HG03066 (cell line): Measurements from ENCODE around the gene MEGF9.
A peak's percentile ranks its signal among the peaks of the same experiment; 100 is the strongest.
"Not testable (repeated sequence)": the region's sequence is repeated elsewhere in the genome, so short reads cannot be mapped to it uniquely, and the experiment has no call there.

Source experiments
- ATAC-seq: cut with Tn5 transposase; IDR thresholded peaks from one replicate; pipeline ENCODE4 v1.9.1; 2021; ENCODE audit warnings: low read depth; ENCODE audit not compliant: unreplicated experiment

MEGF9 gene

GRCh38 chr9:120714088-120714845 lies at the start of gene MEGF9:
Gene MEGF9 (minus strand): TSS chr9:120714470. CDS start chr9:120714358, 112 bp downstream.
- peak; percentile 96 for ATAC-seq

GRCh38 chr9:120761006-120761405 lies 46.7 kb upstream of the MEGF9 start:
- no peak for ATAC-seq

GRCh38 chr9:120759755-120760400 lies 45.6 kb upstream of the MEGF9 start:
- no peak for ATAC-seq

- no peak for ATAC-seq
Observed at GRCh38 chr9:120758544-120758943, 44.3 kb upstream of the MEGF9 start.

- no peak for ATAC-seq
Observed at GRCh38 chr9:120757026-120757913, 43.0 kb upstream of the MEGF9 start.

- no peak for ATAC-seq
Observed at GRCh38 chr9:120756531-120756930, 42.3 kb upstream of the MEGF9 start.

GRCh38 chr9:120755810-120756434 lies 41.7 kb upstream of the MEGF9 start:
- ATAC-seq = no peak

GRCh38 chr9:120755044-120755443 lies 40.8 kb upstream of the MEGF9 start:
- no peak for ATAC-seq

- ATAC-seq = no peak
Observed at GRCh38 chr9:120750421-120750820, 36.2 kb upstream of the MEGF9 start.

- ATAC-seq = not testable (repeated sequence)
Observed at GRCh38 chr9:120746366-120746765, 32.1 kb upstream of the MEGF9 start.

- ATAC-seq = no peak
Observed at GRCh38 chr9:120745278-120745677, 31.0 kb upstream of the MEGF9 start.

- no peak for ATAC-seq
Observed at GRCh38 chr9:120742951-120743416, 28.7 kb upstream of the MEGF9 start.

GRCh38 chr9:120741701-120742100 lies 27.4 kb upstream of the MEGF9 start:
- ATAC-seq = no peak

- no peak for ATAC-seq
Observed at GRCh38 chr9:120741191-120741590, 26.9 kb upstream of the MEGF9 start.

GRCh38 chr9:120740132-120740531 lies 25.9 kb upstream of the MEGF9 start:
- no peak for ATAC-seq

- no peak for ATAC-seq
Observed at GRCh38 chr9:120737416-120738165, 23.3 kb upstream of the MEGF9 start.

GRCh38 chr9:120736881-120737280 lies 22.6 kb upstream of the MEGF9 start:
- ATAC-seq = no peak

GRCh38 chr9:120735415-120736126 lies 21.3 kb upstream of the MEGF9 start:
- no peak for ATAC-seq
